Neural cell (in vitro differentiated cells): ENCODE measurements around the gene RFX2. TPM values are rescaled to one million over a fixed set of nuclear protein-coding genes. Genes with fewer than 3 reads are reported as not detected.

Experiments used
- H2AFZ ChIP-seq: fragments of 200-600, 300-800 bp; sonication (generic), shearing (Covaris generic); 2 replicates; pipeline ENCODE4 v1.6.0; 2014; ENCODE audit warnings: low read depth, mild to moderate bottlenecking, antibody characterized with exemption, low read length, moderate library complexity
- H3F3A ChIP-seq: fragments of 200-600 bp; shearing (Covaris generic); 2 replicates; pipeline ENCODE4 v1.6.1; 2016; ENCODE audit warnings: mild to moderate bottlenecking, moderate library complexity, mixed read lengths, antibody characterized with exemption, low read length; ENCODE audit not compliant: insufficient read depth, poor library complexity, severe bottlenecking
- H3K27ac ChIP-seq: fragments of 200-600, 300-800 bp; sonication (generic), shearing (Covaris generic); 2 replicates; pipeline ENCODE4 v1.5.1; 2014; ENCODE audit warnings: mild to moderate bottlenecking, low read length, moderate library complexity
- H3K27me3 ChIP-seq: fragments of 300-800, 200-600 bp; sonication (generic), shearing (Covaris generic); 2 replicates; pipeline ENCODE4 v1.6.0; 2014; ENCODE audit warnings: mild to moderate bottlenecking, low read depth, low read length, moderate library complexity; ENCODE audit not compliant: insufficient read depth
- H3K36me3 ChIP-seq: fragments of 300-800, 200-600 bp; sonication (generic), shearing (Covaris generic); 2 replicates; pipeline ENCODE4 v1.5.1; 2014; ENCODE audit warnings: mild to moderate bottlenecking, antibody characterized with exemption, low read length, moderate library complexity; ENCODE audit not compliant: insufficient read depth
- H3K4me2 ChIP-seq: fragments of 300-800, 200-600 bp; sonication (generic), shearing (Covaris generic); 2 replicates; pipeline ENCODE4 v1.6.0; 2014; ENCODE audit warnings: mild to moderate bottlenecking, low read length
- H3K4me3 ChIP-seq: fragments of 300-800, 200-600 bp; sonication (generic), shearing (Covaris generic); 2 replicates; pipeline ENCODE4 v1.5.1; 2014; ENCODE audit warnings: mild to moderate bottlenecking, low read length, moderate library complexity
- H3K79me2 ChIP-seq: fragments of 200-600 bp; shearing (Covaris generic); replicated peaks from 2 replicates; pipeline ENCODE4 v1.6.0; 2014; ENCODE audit warnings: mild to moderate bottlenecking, low read length, moderate library complexity; ENCODE audit not compliant: insufficient read depth
- H3K9ac ChIP-seq: fragments of 300-800, 200-600 bp; sonication (generic), shearing (Covaris generic); 2 replicates; pipeline ENCODE4 v1.6.1; 2016; ENCODE audit warnings: mild to moderate bottlenecking, low read length, mixed read lengths
- H3K9me2 ChIP-seq: fragments of 200-600 bp; shearing (Covaris generic); 2 replicates; pipeline ENCODE4 v1.6.1; 2016; ENCODE audit warnings: mild to moderate bottlenecking, low read length, mixed read lengths; ENCODE audit not compliant: insufficient read depth
- H3K9me3 ChIP-seq: fragments of 200-600, 300-800 bp; sonication (generic), shearing (Covaris generic); 2 replicates; pipeline ENCODE4 v1.6.1; 2016; ENCODE audit warnings: mild to moderate bottlenecking, mixed run types, low read length, moderate library complexity, mixed read lengths
- H4K20me1 ChIP-seq: fragments of 200-600 bp; shearing (Covaris generic); 2 replicates; pipeline ENCODE4 v1.6.1; 2016; ENCODE audit warnings: mild to moderate bottlenecking, mixed run types; ENCODE audit not compliant: insufficient read depth
- EP300 ChIP-seq: fragments of 450-650 bp; conservative IDR thresholded peaks from 2 replicates; pipeline ENCODE4 v1.6.1; 2014; ENCODE audit warnings: antibody characterized with exemption, mild to moderate bottlenecking, moderate library complexity; ENCODE audit not compliant: poor library complexity, severe bottlenecking
- EZH2 ChIP-seq: fragments of 200-600, 300-800 bp; shearing (Covaris generic), sonication (generic); IDR thresholded peaks from 2 replicates; pipeline ENCODE4 v1.6.1; 2014; ENCODE audit warnings: antibody characterized with exemption, low read length, borderline replicate concordance, mild to moderate bottlenecking; ENCODE audit not compliant: insufficient read depth, poor library complexity, severe bottlenecking
- MXI1 ChIP-seq: fragments of 450-650 bp; conservative IDR thresholded peaks from 2 replicates; pipeline ENCODE4 v1.6.1; 2014; ENCODE audit warnings: antibody characterized with exemption, mild to moderate bottlenecking; ENCODE audit not compliant: poor library complexity, severe bottlenecking
- POLR2AphosphoS5 ChIP-seq: IDR thresholded peaks from 2 replicates; pipeline ENCODE4 v1.6.1; 2012
- RAD21 ChIP-seq: fragments of 450-650 bp; conservative IDR thresholded peaks from 2 replicates; pipeline ENCODE4 v1.6.1; 2014; ENCODE audit warnings: antibody characterized with exemption, mild to moderate bottlenecking, moderate library complexity
- SMC3 ChIP-seq: fragments of 450-650 bp; conservative IDR thresholded peaks from 2 replicates; pipeline ENCODE4 v1.6.1; 2014; ENCODE audit warnings: antibody characterized with exemption, mild to moderate bottlenecking, moderate library complexity; ENCODE audit not compliant: poor library complexity
- TAF1 ChIP-seq: IDR thresholded peaks from 2 replicates; pipeline ENCODE4 v1.6.1; 2012; ENCODE audit warnings: low read depth
- polyA plus RNA-seq: library from polyadenylated mRNA; depleted of rRNA; stranded (reverse); fragments of >200 nt; gene quantifications from 2 replicates; pipeline ENCODE4 v1.2.3, GENCODE V29; 2014
- TF ChIP-seq, protein P1 (sequence below): IDR thresholded peaks from 2 replicates; pipeline ENCODE4 v1.6.1; 2012; ENCODE audit warnings: borderline replicate concordance
- TF ChIP-seq, protein P2 (sequence below): fragments of 450-650 bp; IDR thresholded peaks from 2 replicates; pipeline ENCODE4 v1.5.1; 2014; ENCODE audit warnings: antibody characterized with exemption, mild to moderate bottlenecking, moderate library complexity; ENCODE audit not compliant: poor library complexity, severe bottlenecking

Gene RFX2
- polyA plus RNA-seq, 1 donor from 2014 or later, result 0.69 TPM

DNA sequence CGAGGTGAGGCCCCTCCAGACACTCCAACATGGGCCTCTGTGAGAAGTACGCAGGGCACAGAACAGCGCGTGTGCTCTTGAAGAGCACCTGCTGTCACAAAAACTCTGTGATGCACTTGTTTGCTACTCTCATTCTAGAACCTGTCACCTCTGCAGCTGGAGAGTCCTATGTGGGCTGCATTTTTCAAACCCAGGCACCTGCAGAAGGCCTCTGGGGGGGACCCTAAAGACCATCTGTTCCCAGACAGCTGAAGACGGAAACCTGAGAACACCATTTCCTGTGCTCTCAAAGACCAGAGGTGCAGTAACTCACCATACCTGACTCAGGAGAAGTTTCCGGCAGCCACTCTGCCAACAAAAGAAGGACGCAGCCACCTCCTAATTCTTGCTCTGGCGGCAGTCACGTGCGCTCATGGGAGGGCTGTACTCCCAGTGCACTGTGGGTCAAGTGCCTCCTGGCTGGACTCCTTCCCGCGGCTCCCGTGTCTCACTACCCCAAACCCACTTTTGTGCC, 160.5 kb downstream of the RFX2 start:
- H3K79me2 ChIP-seq, result peaks cover 53% of the 10 kb centered on the region
- H3F3A ChIP-seq, result no peaks in the 10 kb centered on the region
- H3K4me2 ChIP-seq, result no peak overlapping the region
- H3K9me3 ChIP-seq, result no peaks in the 10 kb centered on the region
- no peak overlapping the region for H2AFZ ChIP-seq
- H3K9me2 ChIP-seq, result no peaks in the 10 kb centered on the region
- H3K27me3 ChIP-seq, result no peaks in the 10 kb centered on the region
- TF ChIP-seq MXI1 (no peak), TAF1 (no peak), EP300 (no peak)
- TF ChIP-seq, protein P1, sequence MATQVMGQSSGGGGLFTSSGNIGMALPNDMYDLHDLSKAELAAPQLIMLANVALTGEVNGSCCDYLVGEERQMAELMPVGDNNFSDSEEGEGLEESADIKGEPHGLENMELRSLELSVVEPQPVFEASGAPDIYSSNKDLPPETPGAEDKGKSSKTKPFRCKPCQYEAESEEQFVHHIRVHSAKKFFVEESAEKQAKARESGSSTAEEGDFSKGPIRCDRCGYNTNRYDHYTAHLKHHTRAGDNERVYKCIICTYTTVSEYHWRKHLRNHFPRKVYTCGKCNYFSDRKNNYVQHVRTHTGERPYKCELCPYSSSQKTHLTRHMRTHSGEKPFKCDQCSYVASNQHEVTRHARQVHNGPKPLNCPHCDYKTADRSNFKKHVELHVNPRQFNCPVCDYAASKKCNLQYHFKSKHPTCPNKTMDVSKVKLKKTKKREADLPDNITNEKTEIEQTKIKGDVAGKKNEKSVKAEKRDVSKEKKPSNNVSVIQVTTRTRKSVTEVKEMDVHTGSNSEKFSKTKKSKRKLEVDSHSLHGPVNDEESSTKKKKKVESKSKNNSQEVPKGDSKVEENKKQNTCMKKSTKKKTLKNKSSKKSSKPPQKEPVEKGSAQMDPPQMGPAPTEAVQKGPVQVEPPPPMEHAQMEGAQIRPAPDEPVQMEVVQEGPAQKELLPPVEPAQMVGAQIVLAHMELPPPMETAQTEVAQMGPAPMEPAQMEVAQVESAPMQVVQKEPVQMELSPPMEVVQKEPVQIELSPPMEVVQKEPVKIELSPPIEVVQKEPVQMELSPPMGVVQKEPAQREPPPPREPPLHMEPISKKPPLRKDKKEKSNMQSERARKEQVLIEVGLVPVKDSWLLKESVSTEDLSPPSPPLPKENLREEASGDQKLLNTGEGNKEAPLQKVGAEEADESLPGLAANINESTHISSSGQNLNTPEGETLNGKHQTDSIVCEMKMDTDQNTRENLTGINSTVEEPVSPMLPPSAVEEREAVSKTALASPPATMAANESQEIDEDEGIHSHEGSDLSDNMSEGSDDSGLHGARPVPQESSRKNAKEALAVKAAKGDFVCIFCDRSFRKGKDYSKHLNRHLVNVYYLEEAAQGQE, result no peak
- peaks cover 6% of the 10 kb centered on the region for H3K36me3 ChIP-seq
- no peak overlapping the region for H3K4me3 ChIP-seq
- H3K27ac ChIP-seq, result no peak overlapping the region
- peaks cover 3% of the 10 kb centered on the region for H4K20me1 ChIP-seq
- no peak overlapping the region for H3K9ac ChIP-seq

DNA sequence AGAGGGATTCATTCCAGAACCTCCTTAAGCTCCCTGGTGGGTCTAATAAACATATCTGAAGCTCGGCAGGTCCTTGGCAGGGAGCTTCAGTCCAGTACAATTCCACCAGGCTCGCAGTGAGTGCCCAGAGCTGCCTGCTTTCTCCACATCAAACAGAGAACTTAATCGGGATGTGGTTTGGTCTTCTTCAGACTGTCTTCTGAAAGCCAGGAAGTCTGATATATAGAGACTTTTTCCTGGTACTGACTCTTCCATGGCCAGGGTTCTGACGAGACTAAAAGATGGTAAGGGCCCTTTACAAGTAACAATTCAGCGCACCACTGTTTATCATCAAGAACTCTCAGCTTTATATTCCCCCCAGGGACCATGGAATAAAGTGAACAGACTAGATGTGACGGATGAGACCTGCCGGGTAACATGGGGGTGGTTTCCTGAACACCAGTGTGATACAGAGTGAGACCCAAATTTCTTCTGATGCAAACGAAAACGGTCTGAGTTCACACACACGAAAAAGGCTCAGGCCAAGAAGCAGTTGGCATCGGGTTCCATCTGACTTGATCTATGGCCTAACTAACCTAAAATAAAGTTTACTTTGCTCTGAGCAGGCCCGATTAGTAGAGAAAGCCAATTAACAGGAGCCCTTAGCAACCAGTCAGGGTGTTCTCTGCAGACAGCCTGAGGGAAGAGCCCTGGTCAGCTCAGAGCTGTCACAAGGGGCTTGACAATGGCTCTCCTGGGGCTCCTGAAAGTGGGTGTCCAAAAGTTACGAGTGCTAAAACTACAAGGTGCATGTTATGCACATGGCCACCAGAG, 161.3 kb downstream of the RFX2 start:
- H3K36me3 ChIP-seq, result peaks cover 6% of the 10 kb centered on the region
- no peaks in the 10 kb centered on the region for H3F3A ChIP-seq
- TF ChIP-seq TAF1 (no peak), POLR2AphosphoS5 (no peak), MXI1 (no peak), SMC3 (no peak), EZH2 (no peak), RAD21 (no peak), EP300 (no peak)
- TF ChIP-seq, protein P2, sequence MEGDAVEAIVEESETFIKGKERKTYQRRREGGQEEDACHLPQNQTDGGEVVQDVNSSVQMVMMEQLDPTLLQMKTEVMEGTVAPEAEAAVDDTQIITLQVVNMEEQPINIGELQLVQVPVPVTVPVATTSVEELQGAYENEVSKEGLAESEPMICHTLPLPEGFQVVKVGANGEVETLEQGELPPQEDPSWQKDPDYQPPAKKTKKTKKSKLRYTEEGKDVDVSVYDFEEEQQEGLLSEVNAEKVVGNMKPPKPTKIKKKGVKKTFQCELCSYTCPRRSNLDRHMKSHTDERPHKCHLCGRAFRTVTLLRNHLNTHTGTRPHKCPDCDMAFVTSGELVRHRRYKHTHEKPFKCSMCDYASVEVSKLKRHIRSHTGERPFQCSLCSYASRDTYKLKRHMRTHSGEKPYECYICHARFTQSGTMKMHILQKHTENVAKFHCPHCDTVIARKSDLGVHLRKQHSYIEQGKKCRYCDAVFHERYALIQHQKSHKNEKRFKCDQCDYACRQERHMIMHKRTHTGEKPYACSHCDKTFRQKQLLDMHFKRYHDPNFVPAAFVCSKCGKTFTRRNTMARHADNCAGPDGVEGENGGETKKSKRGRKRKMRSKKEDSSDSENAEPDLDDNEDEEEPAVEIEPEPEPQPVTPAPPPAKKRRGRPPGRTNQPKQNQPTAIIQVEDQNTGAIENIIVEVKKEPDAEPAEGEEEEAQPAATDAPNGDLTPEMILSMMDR, result no peak
- TF ChIP-seq, protein P1, result no peak
- peaks cover 3% of the 10 kb centered on the region for H4K20me1 ChIP-seq
- H3K9me2 ChIP-seq, result no peaks in the 10 kb centered on the region
- no peaks in the 10 kb centered on the region for H3K27me3 ChIP-seq
- H3K9ac ChIP-seq, result no peak overlapping the region
- H3K4me2 ChIP-seq, result no peak overlapping the region
- no peak overlapping the region for H2AFZ ChIP-seq
- no peak overlapping the region for H3K4me3 ChIP-seq
- H3K9me3 ChIP-seq, result no peaks in the 10 kb centered on the region
- H3K27ac ChIP-seq, result no peak overlapping the region
- peaks cover 47% of the 10 kb centered on the region for H3K79me2 ChIP-seq
